DND-41 (cell line): ENCODE results near the gene ADRB2.
"Not testable (repeated sequence)": the region's sequence is repeated elsewhere in the genome, so short reads cannot be mapped to it uniquely, and the experiment has no call there.

ENCODE experiments used
- EZH2 ChIP-seq: IDR thresholded peaks from 3 replicates; pipeline ENCODE4 v1.6.1; 2012; ENCODE audit warnings: borderline replicate concordance, low read depth, mild to moderate bottlenecking, moderate library complexity, low read length, inconsistent platforms; ENCODE audit not compliant: severe bottlenecking
- TF ChIP-seq, protein P1 (sequence below): IDR thresholded peaks from 2 replicates; pipeline ENCODE4 v1.5.1; 2012; ENCODE audit warnings: borderline replicate concordance, low read length, moderate library complexity, mild to moderate bottlenecking; ENCODE audit not compliant: poor library complexity, severe bottlenecking; ENCODE audit errors: extremely low read depth

DNA sequence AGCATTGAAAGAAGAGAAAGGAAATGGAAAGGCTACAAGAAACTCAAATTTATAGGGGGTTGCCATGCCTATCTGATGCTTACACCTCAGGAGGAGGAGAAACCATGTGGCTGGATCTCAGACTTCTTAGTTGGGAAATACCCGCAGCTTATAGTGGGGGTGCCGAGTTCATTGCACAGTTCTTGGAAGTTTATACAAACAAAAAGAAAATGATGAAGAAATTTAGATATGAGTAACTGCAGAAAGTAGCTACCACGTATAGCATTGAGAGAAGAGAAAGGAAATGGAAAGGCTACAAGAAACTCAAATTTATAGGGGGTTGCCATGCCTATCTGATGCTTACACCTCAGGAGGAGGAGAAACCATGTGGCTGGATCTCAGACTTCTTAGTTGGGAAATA lies 23.0 kb upstream of the ADRB2 start:
- TF ChIP-seq, protein P1, sequence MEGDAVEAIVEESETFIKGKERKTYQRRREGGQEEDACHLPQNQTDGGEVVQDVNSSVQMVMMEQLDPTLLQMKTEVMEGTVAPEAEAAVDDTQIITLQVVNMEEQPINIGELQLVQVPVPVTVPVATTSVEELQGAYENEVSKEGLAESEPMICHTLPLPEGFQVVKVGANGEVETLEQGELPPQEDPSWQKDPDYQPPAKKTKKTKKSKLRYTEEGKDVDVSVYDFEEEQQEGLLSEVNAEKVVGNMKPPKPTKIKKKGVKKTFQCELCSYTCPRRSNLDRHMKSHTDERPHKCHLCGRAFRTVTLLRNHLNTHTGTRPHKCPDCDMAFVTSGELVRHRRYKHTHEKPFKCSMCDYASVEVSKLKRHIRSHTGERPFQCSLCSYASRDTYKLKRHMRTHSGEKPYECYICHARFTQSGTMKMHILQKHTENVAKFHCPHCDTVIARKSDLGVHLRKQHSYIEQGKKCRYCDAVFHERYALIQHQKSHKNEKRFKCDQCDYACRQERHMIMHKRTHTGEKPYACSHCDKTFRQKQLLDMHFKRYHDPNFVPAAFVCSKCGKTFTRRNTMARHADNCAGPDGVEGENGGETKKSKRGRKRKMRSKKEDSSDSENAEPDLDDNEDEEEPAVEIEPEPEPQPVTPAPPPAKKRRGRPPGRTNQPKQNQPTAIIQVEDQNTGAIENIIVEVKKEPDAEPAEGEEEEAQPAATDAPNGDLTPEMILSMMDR = not testable (repeated sequence)
- not testable (repeated sequence) for TF ChIP-seq EZH2
